ENCODE measurements around the gene KCNIP4. TPM values are rescaled to one million over a fixed set of nuclear protein-coding genes. Genes with fewer than 3 reads are reported as not detected.
A peak's percentile ranks its signal among the peaks of the same experiment; 100 is the strongest.

The KCNIP4 gene
- polyA plus RNA-seq, 1 donor (not counting 4 experiments of a cell fraction or from before 2014, with no cell fraction given): 0.07 TPM

- Histone ChIP-seq H2AFZ (ENCODE audit: control insufficient read depth, low read length) (no peak overlapping the region), H4K20me1 (ENCODE audit: control insufficient read depth, extremely low read depth, insufficient read depth, low read length) (no peaks in the 10 kb centered on the region), H3K9me1 (ENCODE audit: control insufficient read depth, extremely low read depth, insufficient read depth, low read length) (no peaks in the 10 kb centered on the region), H3K27me3 (ENCODE audit: control insufficient read depth, extremely low read depth, insufficient read depth, low read length) (no peaks in the 10 kb centered on the region), H3K4me3 (ENCODE audit: control insufficient read depth in 2 of 3, extremely low read depth in 1 of 3, insufficient read depth in 2 of 3, low read depth in 1 of 3, low read length in 3 of 3) (no peak overlapping the region), H3K4me2 (ENCODE audit: control insufficient read depth, extremely low read depth, insufficient read depth, low read depth, low read length) (no peak overlapping the region), H3K9ac (ENCODE audit: control insufficient read depth, extremely low read depth, insufficient read depth, low read length) (no peak overlapping the region), H3K36me3 (ENCODE audit: control insufficient read depth in 2 of 2, extremely low read depth in 1 of 2, insufficient read depth in 2 of 2, low read length in 2 of 2) (no peaks in the 10 kb centered on the region), H3K4me1 (ENCODE audit: control insufficient read depth, extremely low read depth, insufficient read depth, low read length) (no peaks in the 10 kb centered on the region), H3K9me3 (ENCODE audit: control insufficient read depth, low read depth, low read length) (no peaks in the 10 kb centered on the region), H3K27ac (ENCODE audit: control insufficient read depth, insufficient read depth, low read length) (no peak overlapping the region), H3K79me2 (ENCODE audit: control insufficient read depth, insufficient read depth, low read length) (no peaks in the 10 kb centered on the region)
- dilution Hi-C loops (cut with MboI; ENCODE audit: extremely low pct_ligation_motif_present, low sequenced_read_pairs): no loop called here
- DNase-seq (ENCODE audit: low read depth, low spot score) (no peak), FAIRE-seq (no peak)
- TF ChIP-seq EZH2 (IDR thresholded peaks at IDR 0.05; ENCODE audit: low read length) (no peak), CTCF (optimal IDR thresholded peaks at IDR 0.05 in 1 of 3, IDR thresholded peaks at IDR 0.05 in 1 of 3, conservative IDR thresholded peaks at IDR 0.05 in 1 of 3; ENCODE audit: extremely low read depth in 1 of 3, insufficient read depth in 2 of 3, low read length in 3 of 3) (no peak)
These were observed 929.8 kb downstream of the KCNIP4 start for GRCh38 chr4:21018817-21019216.

GRCh38 chr4:21013501-21013900 is 935.1 kb downstream of the KCNIP4 start:
- TF ChIP-seq CTCF (optimal IDR thresholded peaks at IDR 0.05 in 1 of 3, IDR thresholded peaks at IDR 0.05 in 1 of 3, conservative IDR thresholded peaks at IDR 0.05 in 1 of 3; ENCODE audit: extremely low read depth in 1 of 3, insufficient read depth in 2 of 3, low read length in 3 of 3) (no peak), EZH2 (IDR thresholded peaks at IDR 0.05; ENCODE audit: low read length) (no peak)
- H4K20me1 ChIP-seq (ENCODE audit: control insufficient read depth, extremely low read depth, insufficient read depth, low read length): no peaks in the 10 kb centered on the region
- no peaks in the 10 kb centered on the region for H3K36me3 ChIP-seq (ENCODE audit: control insufficient read depth in 2 of 2, extremely low read depth in 1 of 2, insufficient read depth in 2 of 2, low read length in 2 of 2)
- FAIRE-seq: peak; percentile 13
- DNase-seq (ENCODE audit: low read depth, low spot score): no peak
- H3K4me1 ChIP-seq (ENCODE audit: control insufficient read depth, extremely low read depth, insufficient read depth, low read length): peaks cover 4% of the 10 kb centered on the region
- no peak overlapping the region for H3K4me3 ChIP-seq (ENCODE audit: control insufficient read depth in 2 of 3, extremely low read depth in 1 of 3, insufficient read depth in 2 of 3, low read depth in 1 of 3, low read length in 3 of 3)
- H3K9me1 ChIP-seq (ENCODE audit: control insufficient read depth, extremely low read depth, insufficient read depth, low read length): no peaks in the 10 kb centered on the region
- peak overlapping the region; percentile 17 for H3K4me2 ChIP-seq (ENCODE audit: control insufficient read depth, extremely low read depth, insufficient read depth, low read depth, low read length)
- H3K27me3 ChIP-seq (ENCODE audit: control insufficient read depth, extremely low read depth, insufficient read depth, low read length): no peaks in the 10 kb centered on the region
- no peak overlapping the region for H2AFZ ChIP-seq (ENCODE audit: control insufficient read depth, low read length)
- H3K9me3 ChIP-seq (ENCODE audit: control insufficient read depth, low read depth, low read length): no peaks in the 10 kb centered on the region
- dilution Hi-C loops (cut with MboI; ENCODE audit: extremely low pct_ligation_motif_present, low sequenced_read_pairs): no loop called here
- H3K27ac ChIP-seq (ENCODE audit: control insufficient read depth, insufficient read depth, low read length): no peak overlapping the region
- H3K9ac ChIP-seq (ENCODE audit: control insufficient read depth, extremely low read depth, insufficient read depth, low read length): no peak overlapping the region
- no peaks in the 10 kb centered on the region for H3K79me2 ChIP-seq (ENCODE audit: control insufficient read depth, insufficient read depth, low read length)

Measured in keratinocyte (primary cell).